Activated T-cell treated with anti-CD3 and anti-CD28 coated beads for 4 hours (primary cell): Measurements from ENCODE around the gene DNAI7.
A peak's percentile ranks its signal among the peaks of the same experiment; 100 is the strongest.

ENCODE experiments used
- DNase-seq: peaks from one replicate; pipeline ENCODE4 v3.0.0-alpha.2; 2020

DNAI7 gene, protein sequence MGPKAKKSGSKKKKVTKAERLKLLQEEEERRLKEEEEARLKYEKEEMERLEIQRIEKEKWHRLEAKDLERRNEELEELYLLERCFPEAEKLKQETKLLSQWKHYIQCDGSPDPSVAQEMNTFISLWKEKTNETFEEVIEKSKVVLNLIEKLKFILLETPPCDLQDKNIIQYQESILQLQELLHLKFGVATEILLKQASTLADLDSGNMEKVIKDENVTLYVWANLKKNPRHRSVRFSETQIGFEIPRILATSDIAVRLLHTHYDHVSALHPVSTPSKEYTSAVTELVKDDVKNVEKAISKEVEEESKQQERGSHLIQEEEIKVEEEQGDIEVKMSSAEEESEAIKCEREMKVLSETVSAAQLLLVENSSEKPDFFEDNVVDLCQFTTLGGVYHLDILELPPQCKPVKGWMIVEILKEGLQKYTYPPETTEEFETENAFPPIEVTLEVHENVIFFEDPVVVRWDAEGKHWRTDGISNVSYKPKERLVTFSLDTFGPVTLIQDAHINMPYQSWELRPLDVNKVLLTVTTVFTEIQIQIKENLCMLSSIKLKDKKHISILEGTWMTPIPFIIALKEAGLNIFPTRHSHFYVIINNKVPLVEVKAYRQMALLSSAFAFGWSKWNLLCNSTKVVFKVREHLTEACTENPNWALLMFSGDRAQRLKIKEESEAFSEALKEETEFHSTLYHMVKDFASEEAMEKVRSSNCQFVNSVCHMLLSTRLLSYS

GRCh38 chr12:25195056-25195971 lies at the start of gene DNAI7, which contains the start of gene ETFRF1:
Gene DNAI7, minus strand, starts transcription at chr12:25195160. Its CDS starts 82 bp downstream, at chr12:25195078.
Gene ETFRF1, plus strand, starts transcription at chr12:25195237. Its CDS starts 8,720 bp downstream, at chr12:25203957.
- peak; percentile 90 for DNase-seq

DNA sequence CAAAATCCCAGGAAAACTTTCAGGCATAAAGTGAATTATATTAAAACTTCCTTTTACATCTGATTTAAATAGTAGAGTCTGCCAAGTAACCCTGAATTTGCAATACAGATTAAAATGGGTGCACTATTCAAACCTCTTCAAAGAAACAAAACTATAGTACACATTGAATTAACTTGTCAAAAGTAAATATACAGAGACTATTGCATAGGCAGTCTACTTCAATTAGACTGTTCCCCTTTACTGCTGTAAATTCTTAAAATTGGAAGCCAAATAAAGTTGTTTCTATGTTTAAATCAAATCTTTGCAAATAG lies 48.7 kb upstream of the DNAI7 start:
- no peak for DNase-seq

DNA sequence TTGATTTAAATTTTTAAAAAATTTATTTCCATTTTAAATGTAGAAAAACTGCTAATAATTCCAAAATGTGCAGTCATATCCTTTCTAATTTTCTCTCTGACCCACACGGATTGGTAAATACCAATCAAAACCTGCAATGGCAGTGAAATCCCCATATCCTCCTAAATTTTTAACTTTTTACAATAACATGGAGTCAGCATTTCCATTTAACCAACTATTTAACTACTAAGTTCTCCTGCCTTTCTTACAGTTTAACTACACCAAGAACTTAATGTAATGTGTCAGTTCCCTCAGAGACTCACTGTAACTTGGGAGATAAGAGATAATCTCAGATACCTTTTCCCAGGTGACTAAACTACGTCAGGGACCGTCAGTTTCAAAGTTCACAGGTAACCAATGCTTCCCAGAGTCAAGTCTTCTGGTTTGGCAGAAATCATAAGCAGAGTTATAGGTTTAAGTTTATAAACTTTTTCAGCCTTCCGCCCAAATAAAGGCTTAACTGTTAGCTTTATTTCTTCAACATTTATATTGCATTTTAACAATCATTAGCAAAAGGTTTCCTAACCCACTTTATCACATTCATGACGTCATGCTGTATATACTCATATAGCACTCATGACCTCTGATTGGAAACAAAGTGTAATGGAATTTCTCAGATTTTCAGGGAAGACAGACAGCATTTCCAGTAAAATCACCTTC lies 48.2 kb upstream of the DNAI7 start:
- DNase-seq, result no peak

GRCh38 chr12:25241167-25242020 lies 46.4 kb upstream of the DNAI7 start:
- DNase-seq, result no peak

DNA sequence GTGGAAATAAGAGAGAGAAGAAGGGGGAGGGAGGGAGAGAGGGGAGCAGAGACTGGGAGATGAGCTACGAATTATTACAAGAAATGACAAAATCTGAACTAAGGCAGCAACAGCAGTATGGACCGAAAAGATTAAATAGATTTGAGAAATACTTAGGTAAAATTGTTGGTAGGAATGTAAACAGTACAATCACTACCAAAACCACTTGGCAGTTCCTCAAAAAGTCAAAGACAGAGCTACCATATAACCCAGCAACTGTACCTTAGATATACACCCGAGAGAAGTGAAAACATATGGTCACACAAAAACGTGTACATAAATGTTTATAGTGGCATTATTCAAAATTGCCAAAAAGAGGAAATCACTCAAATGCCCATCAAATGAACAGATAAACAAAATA lies 41.7 kb upstream of the DNAI7 start:
- no peak for DNase-seq

DNA sequence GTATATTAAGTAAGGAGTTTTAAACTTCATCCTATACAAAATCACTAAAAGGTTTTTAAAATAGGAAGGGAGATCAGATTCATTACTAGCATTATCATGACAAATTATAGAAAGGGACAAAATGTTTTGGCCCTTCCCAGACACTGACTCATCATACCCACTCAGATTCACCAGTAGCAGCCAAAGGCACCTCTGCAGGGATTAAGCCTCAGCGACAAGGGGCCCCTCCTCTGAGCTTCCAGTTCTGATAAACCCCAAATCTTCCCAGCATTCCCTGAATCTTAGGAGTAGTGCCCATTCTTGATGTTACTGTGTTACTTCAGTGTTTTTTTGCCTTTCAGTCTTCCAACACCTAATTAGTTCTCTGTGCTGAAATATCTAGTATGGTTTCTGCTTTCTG lies 41.2 kb upstream of the DNAI7 start:
- no peak for DNase-seq

DNA sequence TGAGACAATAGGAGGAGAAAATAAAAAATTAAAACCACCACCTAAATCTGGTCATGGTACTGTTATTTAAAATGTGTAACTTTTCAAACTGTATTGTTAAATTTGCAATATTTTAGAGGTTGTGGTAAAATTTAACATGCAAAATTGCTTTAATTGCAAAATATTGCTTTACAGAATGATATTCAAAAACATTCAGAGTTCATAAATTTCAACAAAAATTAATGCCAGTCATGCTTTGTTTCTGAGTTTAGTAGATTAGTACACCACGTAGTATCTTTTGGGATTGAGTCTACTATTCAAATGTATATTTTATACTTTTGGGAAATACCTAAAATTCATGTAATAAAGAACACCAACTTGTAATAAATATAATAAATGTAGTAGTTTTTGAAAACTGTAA lies 18.4 kb upstream of the DNAI7 start:
- no peak for DNase-seq

GRCh38 chr12:25208554-25208953 lies 13.6 kb upstream of the DNAI7 start:
- DNase-seq, result no peak

DNA sequence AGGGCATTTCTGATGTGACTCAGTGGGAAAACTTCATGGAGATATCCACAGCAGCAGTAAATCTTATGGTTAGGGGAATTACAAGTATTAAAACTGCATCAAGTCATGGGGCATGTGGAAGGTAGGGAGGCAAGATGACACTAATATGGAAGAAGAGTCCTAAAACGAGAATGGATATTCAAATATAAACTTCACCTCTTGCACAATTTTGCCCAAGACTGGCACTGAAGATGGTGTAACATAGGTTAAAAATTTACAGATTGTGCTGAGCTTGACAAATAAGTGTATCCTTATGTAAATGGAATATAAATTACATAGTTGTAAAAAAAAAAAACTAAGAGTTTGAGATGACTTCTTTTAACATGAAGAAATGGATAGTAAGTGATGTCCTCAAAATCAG lies 12.9 kb upstream of the DNAI7 start:
- DNase-seq, result no peak

- no peak for DNase-seq
These were observed 12.5 kb upstream of the DNAI7 start for GRCh38 chr12:25207411-25207810.

- DNase-seq, result no peak
These were observed 7.2 kb upstream of the DNAI7 start for GRCh38 chr12:25202137-25202536.

DNA sequence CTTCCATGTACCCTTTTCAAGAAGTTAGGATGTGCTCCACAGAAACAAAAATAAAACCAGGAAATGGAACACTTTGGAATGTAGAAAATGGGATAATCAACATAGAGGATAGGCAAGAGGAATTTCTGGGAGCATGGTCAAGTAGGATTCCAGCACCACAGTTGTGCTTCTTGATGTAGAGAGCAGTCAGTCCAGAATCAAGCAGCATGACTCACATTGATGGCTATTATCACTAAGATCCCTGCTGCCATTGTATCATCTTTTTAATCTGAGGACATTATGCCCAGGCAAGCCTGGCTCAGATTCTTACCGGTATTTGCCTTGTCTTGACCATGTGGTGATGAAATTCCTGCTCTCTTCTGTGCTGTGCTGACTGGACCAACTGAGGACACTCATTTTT lies 5.7 kb upstream of the DNAI7 start:
- no peak for DNase-seq

DNA sequence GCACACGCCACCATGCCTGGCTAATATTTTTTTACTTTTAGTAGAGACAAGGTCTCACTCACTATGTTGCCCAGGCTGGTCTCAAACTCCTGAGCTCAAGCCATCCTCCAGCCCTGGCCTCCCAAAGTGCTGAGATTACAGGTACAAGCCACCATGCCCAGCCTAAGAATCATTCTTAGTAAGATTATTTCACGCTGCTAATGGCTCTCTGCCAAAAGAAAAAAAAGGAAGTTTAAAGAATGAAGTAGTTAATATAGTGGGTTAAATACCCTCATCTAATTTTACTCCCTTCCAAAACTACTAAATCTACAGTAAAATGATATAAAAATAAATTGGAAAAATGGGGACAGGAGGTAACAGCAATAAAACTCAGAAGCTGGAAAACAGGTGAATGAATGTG lies 2.6 kb upstream of the DNAI7 start:
- DNase-seq, result no peak

DNA sequence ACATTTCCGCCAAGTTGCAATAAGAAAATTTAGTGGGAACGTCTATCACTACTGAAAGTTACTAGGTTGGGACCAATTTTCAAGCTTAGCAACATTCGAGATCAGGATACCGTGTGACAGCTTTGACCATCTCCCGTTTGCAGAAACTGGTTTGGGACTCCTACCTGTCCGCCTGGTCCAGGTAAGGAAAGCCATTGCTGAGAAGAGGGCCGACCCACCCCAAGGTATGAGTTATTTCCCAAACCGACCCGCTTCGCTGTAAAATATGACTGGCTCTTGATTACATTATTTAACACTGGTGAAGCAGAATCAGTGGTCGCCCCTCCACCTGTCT lies 271 bp downstream of the DNAI7 start:
- DNase-seq, result no peak

- no peak for DNase-seq
These were observed 746 bp downstream of the DNAI7 start for GRCh38 chr12:25194214-25194613.

DNA sequence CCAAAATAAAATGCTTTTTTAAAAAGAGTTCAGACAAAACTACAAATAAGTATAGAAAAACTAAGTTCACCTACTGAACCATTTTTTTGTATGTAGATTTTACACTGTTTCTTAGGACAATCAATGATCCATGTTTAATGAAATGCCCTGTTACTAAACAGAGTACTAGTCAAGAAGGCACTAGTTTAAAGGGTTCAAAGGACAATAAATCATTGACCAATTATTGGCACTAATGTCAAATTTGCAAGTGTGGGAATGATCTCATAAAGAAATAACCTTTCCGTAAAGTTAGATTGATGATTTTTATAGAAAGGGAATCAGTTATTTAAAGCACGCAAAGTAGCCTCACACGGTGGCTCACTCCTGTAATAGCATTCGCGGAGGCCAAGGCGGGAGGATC lies 4.2 kb downstream of the DNAI7 start:
- no peak for DNase-seq

- DNase-seq, result no peak
These were observed 5.3 kb downstream of the DNAI7 start for GRCh38 chr12:25189656-25190055.

- DNase-seq, result no peak
These were observed 7.2 kb downstream of the DNAI7 start for GRCh38 chr12:25187781-25188180.

GRCh38 chr12:25186788-25187402 lies 8.1 kb downstream of the DNAI7 start:
- no peak for DNase-seq

DNA sequence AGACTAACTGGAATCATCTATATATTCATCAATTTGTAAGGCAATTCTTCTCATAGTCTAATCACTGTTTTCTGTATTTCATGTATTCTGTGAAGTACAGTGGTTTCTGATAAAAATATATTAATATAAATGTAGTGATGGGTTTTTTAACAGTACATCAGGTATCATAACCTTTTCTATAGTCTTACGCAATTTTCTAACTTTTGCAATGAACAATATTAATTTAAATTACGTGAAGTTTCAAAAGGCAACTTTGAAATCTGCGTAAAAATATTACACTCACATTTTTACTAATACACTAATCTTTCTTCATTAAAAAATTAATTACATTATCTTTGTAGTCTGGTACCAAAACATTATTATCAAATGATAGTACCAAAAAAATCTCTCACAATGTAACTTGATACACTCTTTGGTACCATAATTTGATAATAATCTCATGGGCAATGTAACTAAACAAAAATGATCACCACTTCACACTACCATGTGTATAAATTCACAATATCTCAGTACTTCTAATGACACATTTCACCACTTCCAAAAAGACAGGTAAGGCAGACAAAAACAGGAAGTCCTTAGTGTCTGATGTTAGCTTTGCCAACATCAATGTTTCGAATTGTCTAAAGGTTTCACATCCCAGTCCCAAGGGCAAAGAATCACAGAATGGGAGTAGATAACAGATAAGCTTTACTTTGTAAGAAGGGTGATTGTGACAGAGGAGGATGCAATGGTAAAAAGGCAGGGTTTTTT lies 8.7 kb downstream of the DNAI7 start:
- DNase-seq, result no peak

- DNase-seq, result no peak
These were observed 10.8 kb downstream of the DNAI7 start for GRCh38 chr12:25184132-25184531.
